Esophagus squamous epithelium (tissue), 4 donors: ENCODE results near the gene STPG1.

ENCODE experiments used
- CTCF ChIP-seq, 6 experiments: fragments of 450-650 bp in 4 of 6; fragments of 200-600 bp in 2 of 6; sonication (generic) in 2 of 6; IDR thresholded peaks; one replicate each; pipeline ENCODE4 v1.5.1; 2016 to 2019; ENCODE audit warnings: antibody characterized with exemption in 6 of 6, mild to moderate bottlenecking in 4 of 6, moderate library complexity in 4 of 6
- POLR2A ChIP-seq, 4 donors: fragments of 450-650 bp; IDR thresholded peaks; one replicate each; pipeline ENCODE4 v1.6.1; 2017; ENCODE audit warnings: antibody characterized with exemption in 4 of 4, mild to moderate bottlenecking in 4 of 4, moderate library complexity in 3 of 4

GRCh38 chr1:24421502-24421901, 7.9 kb upstream of the STPG1 start:
- no peak for TF ChIP-seq POLR2A (IDR thresholded peaks at IDR 0.05)
- TF ChIP-seq CTCF (IDR thresholded peaks at IDR 0.05): peak in 1 of 6 experiments; percentile 37
